ENCODE data around the gene CA14.
"Not testable (repeated sequence)": the region's sequence is repeated elsewhere in the genome, so short reads cannot be mapped to it uniquely, and the experiment has no call there.

CA14 gene

GRCh38 chr1:150257624-150258585 lies at the start of gene CA14:
TSS of gene CA14 (plus strand) at chr1:150257774. CDS start at chr1:150258129, 355 bp downstream.
- no peak for DNase-seq (ENCODE audit: low read depth in 2 of 2)

GRCh38 chr1:150208460-150208859 lies 49.1 kb upstream of the CA14 start:
- not testable (repeated sequence) for DNase-seq (ENCODE audit: low read depth in 2 of 2)

- no peak for DNase-seq (ENCODE audit: low read depth in 2 of 2)
Measured at GRCh38 chr1:150210091-150210490, 47.5 kb upstream of the CA14 start.

GRCh38 chr1:150210706-150211105 lies 46.9 kb upstream of the CA14 start:
- DNase-seq (ENCODE audit: low read depth in 2 of 2), result no peak

- no peak for DNase-seq (ENCODE audit: low read depth in 2 of 2)
Measured at GRCh38 chr1:150212070-150212469, 45.5 kb upstream of the CA14 start.

- DNase-seq (ENCODE audit: low read depth in 2 of 2), result peak; percentile 79 to 81
Measured at GRCh38 chr1:150213170-150214098, 44.1 kb upstream of the CA14 start.

- not testable (repeated sequence) for DNase-seq (ENCODE audit: low read depth in 2 of 2)
Measured at GRCh38 chr1:150214099-150214756, 43.3 kb upstream of the CA14 start.

- not testable (repeated sequence) for DNase-seq (ENCODE audit: low read depth in 2 of 2)
Measured at GRCh38 chr1:150215855-150216254, 41.7 kb upstream of the CA14 start.

GRCh38 chr1:150221552-150221951 lies 36.0 kb upstream of the CA14 start:
- no peak for DNase-seq (ENCODE audit: low read depth in 2 of 2)

- DNase-seq (ENCODE audit: low read depth in 2 of 2), result no peak
Measured at GRCh38 chr1:150224983-150225382, 32.6 kb upstream of the CA14 start.

GRCh38 chr1:150225546-150225945 lies 32.0 kb upstream of the CA14 start:
- DNase-seq (ENCODE audit: low read depth in 2 of 2), result no peak

- DNase-seq (ENCODE audit: low read depth in 2 of 2), result no peak
Measured at GRCh38 chr1:150226486-150226885, 31.1 kb upstream of the CA14 start.

- no peak for DNase-seq (ENCODE audit: low read depth in 2 of 2)
Measured at GRCh38 chr1:150227228-150227627, 30.3 kb upstream of the CA14 start.

GRCh38 chr1:150228246-150228645 lies 29.3 kb upstream of the CA14 start:
- not testable (repeated sequence) for DNase-seq (ENCODE audit: low read depth in 2 of 2)

GRCh38 chr1:150232921-150233320 lies 24.7 kb upstream of the CA14 start:
- DNase-seq (ENCODE audit: low read depth in 2 of 2), result not testable (repeated sequence)

- no peak for DNase-seq (ENCODE audit: low read depth in 2 of 2)
Measured at GRCh38 chr1:150233359-150234308, 23.9 kb upstream of the CA14 start.

- no peak for DNase-seq (ENCODE audit: low read depth in 2 of 2)
Measured at GRCh38 chr1:150234309-150234565, 23.3 kb upstream of the CA14 start.

- peak; percentile 76 to 78 for DNase-seq (ENCODE audit: low read depth in 2 of 2)
Measured at GRCh38 chr1:150234566-150235293, 22.8 kb upstream of the CA14 start.

GRCh38 chr1:150235294-150235851 lies 22.2 kb upstream of the CA14 start:
- DNase-seq (ENCODE audit: low read depth in 2 of 2), result no peak

Data from stimulated activated CD8-positive, alpha-beta memory T cell treated with anti-CD3 and anti-CD28 coated beads, Interleukin-7, amount 100 ng/mL, for 1 hour (primary cell).